HG02571 (cell line): ENCODE results near the gene OR2T29.
"Not testable (repeated sequence)": the region's sequence is repeated elsewhere in the genome, so short reads cannot be mapped to it uniquely, and the experiment has no call there.

Source experiments
- ATAC-seq: cut with Tn5 transposase; IDR thresholded peaks from one replicate; pipeline ENCODE4 v1.9.1; 2021; ENCODE audit warnings: mild to moderate bottlenecking, moderate library complexity; ENCODE audit not compliant: unreplicated experiment

Gene OR2T29

DNA sequence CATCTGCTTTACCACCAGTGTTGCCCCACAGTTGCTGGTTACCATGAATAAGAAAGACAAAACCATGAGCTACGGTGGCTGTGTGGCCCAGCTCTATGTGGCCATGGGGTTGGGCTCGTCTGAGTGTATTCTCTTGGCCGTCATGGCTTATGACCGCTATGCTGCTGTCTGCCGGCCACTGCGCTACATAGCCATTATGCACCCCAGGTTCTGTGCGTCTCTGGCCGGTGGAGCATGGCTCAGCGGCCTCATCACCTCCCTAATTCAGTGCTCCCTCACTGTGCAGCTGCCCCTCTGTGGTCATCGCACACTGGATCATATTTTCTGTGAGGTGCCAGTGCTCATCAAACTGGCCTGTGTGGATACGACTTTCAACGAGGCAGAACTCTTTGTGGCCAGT is 40.7 kb downstream of the OR2T29 start:
- no peak for ATAC-seq

DNA sequence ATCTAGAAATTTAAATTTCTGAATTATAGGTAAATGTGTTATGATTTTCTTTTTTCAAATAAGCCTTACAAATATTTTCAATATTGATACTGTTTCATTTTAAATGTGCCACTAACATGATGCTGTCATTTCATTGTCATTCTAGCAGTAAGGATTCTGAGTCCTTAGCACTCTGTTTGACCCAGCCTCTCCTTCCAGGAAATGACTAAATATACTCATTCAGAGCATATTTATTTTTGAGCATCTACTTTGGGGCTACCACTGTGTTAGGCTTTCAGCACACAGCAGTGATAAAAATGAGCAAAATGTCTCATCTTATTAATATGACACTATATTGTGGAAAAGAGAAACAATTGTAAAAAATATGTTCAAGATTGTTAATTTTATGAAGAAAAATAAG is 52.4 kb downstream of the OR2T29 start:
- ATAC-seq: not testable (repeated sequence)

DNA sequence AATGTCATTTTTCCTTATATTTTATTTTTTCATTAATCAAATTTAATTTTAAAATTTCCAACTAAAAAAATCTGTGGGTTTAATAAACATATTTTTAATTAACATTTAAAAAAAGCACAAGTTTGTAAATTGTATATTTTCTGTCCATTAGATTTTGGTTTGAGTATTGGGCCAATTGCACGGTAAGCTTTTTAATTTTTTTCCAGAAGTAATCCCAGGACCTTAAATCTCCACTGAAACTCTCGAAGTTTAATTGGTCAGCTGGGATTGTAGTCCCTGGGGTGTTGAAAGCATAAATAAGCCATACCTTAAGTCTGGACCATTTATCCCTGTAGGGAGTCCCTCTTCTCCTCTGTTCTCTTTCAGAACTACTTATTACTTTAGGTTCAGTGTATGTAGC is 54.8 kb downstream of the OR2T29 start, which contains the start of gene OR2G6:
Gene OR2G6, plus strand, starts transcription at position 301 of the 400 bp plus-strand sequence. CDS start 13,574 bp downstream, outside the sequence.
- not testable (repeated sequence) for ATAC-seq
